GM12891 (cell line): Measurements from ENCODE around the gene XXYLT1.

Experiments used
- PAX5 ChIP-seq: IDR thresholded peaks from 2 replicates; pipeline ENCODE4 v1.6.1; 2011; ENCODE audit warnings: low read length, moderate library complexity, mild to moderate bottlenecking; ENCODE audit not compliant: insufficient read depth, severe bottlenecking
- POLR2A ChIP-seq: IDR thresholded peaks from 2 replicates; pipeline ENCODE4 v1.6.1; 2011; ENCODE audit warnings: low read depth, low read length, control low read depth
- POLR2AphosphoS5 ChIP-seq: IDR thresholded peaks from 2 replicates; pipeline ENCODE4 v1.6.1; 2011; ENCODE audit warnings: low read depth, low read length, control low read depth
- POU2F2 ChIP-seq: IDR thresholded peaks from 2 replicates; pipeline ENCODE4 v1.6.1; 2011; ENCODE audit warnings: low read depth, mild to moderate bottlenecking, control low read depth, low read length, moderate library complexity
- SPI1 ChIP-seq: IDR thresholded peaks from 2 replicates; pipeline ENCODE4 v1.6.1; 2011; ENCODE audit warnings: low read depth, low read length, control low read depth
- TAF1 ChIP-seq: IDR thresholded peaks from 2 replicates; pipeline ENCODE4 v1.6.1; 2011; ENCODE audit warnings: low read depth, low read length, control low read depth

- TF ChIP-seq TAF1 = no peak
- no peak for TF ChIP-seq POLR2A
- TF ChIP-seq POLR2AphosphoS5 = no peak
- TF ChIP-seq SPI1 = no peak
- no peak for TF ChIP-seq PAX5
- TF ChIP-seq POU2F2 = no peak
Measured at GRCh38 chr3:195115600-195116406, 155.2 kb downstream of the XXYLT1 start.
